K562 (cell line): ENCODE results near the gene ADCYAP1. TPM values are rescaled to one million over a fixed set of nuclear protein-coding genes. Genes with fewer than 3 reads are reported as not detected.
A peak's percentile ranks its signal among the peaks of the same experiment; 100 is the strongest.

ENCODE experiments used
- ATAC-seq: fragments of 200-7000 bp; cut with Tn5 transposase; 3 replicates; pipeline ENCODE4 v1.9.1; 2020; ENCODE audit warnings: moderate library complexity
- BruUV-seq: library from RNA; stranded (reverse); fragments of 400-500 nt; replicated peaks from 2 replicates; lab custom pipeline; 2021; lab: Mats Ljungman, UMichigan
- CTCF ChIA-PET: fragments of 300-600 bp; formaldehyde crosslinking; extraction: SDS; loops from one replicate; lab custom pipeline; 2021; ENCODE audit warnings: low intra/inter-chr PET ratio; lab: Yijun Ruan, JAX
- POLR2A ChIA-PET: fragments of 300-600, 350-650 bp; sonication (Branson Sonifier 250); formaldehyde crosslinking; extraction: SDS; loops from one replicate; lab custom pipeline; 2021; ENCODE audit warnings: antibody characterized with exemption, inconsistent platforms; lab: Yijun Ruan, JAX
- DNase-seq, 4 experiments: peaks; one replicate each; pipeline versions ENCODE4 v3.0.0 to v3.0.0-alpha.2; 2011 to 2018; ENCODE audit warnings: low spot score in 3 of 4, mixed read lengths in 3 of 4; ENCODE audit errors: extremely low read depth in 1 of 4
- FAIRE-seq: peaks from 2 replicates; lab custom pipeline; 2011; peaks lifted over from hg19 to GRCh38; lab: Jason Lieb, UNC
- H2AFZ ChIP-seq: 2 replicates; pipeline ENCODE4 v1.6.0; 2011; ENCODE audit warnings: low read depth, low read length, control low read depth, inconsistent platforms
- H3K27ac ChIP-seq: fragments of 200-600 bp; 3 replicates; pipeline ENCODE4 v1.8.0; 2011; ENCODE audit warnings: low read depth, mild to moderate bottlenecking, control low read depth, inconsistent platforms, low read length, moderate library complexity, mixed read lengths; ENCODE audit errors: extremely low read depth
- H3K27me3 ChIP-seq, 2 experiments: fragments of 300-600 bp in 1 of 2; 2 replicates in 1 of 2; 3 replicates in 1 of 2; pipeline versions ENCODE4 v1.6.0 to v1.8.0; 2011; ENCODE audit warnings: inconsistent platforms in 2 of 2, low read length in 2 of 2, mild to moderate bottlenecking in 1 of 2, mixed read lengths in 1 of 2, moderate library complexity in 1 of 2; ENCODE audit not compliant: control insufficient read depth in 2 of 2, insufficient read depth in 2 of 2
- H3K36me3 ChIP-seq: fragments of 300-600 bp; 3 replicates; pipeline ENCODE4 v1.8.0; 2011; ENCODE audit warnings: mild to moderate bottlenecking, low read length, inconsistent platforms; ENCODE audit not compliant: control insufficient read depth, insufficient read depth
- H3K4me1 ChIP-seq, 2 experiments: fragments of 200-600 bp in 1 of 2; replicated peaks in 1 of 2; 2 replicates in 1 of 2; 3 replicates in 1 of 2; pipeline versions ENCODE4 v1.5.1 to v1.8.0; 2011; ENCODE audit warnings: inconsistent platforms in 2 of 2, low read length in 2 of 2, mild to moderate bottlenecking in 1 of 2, mixed read lengths in 1 of 2, moderate library complexity in 1 of 2; ENCODE audit not compliant: control insufficient read depth in 2 of 2, insufficient read depth in 2 of 2
- H3K4me2 ChIP-seq: 2 replicates; pipeline ENCODE4 v1.6.1; 2011; ENCODE audit warnings: low read length, control low read depth, inconsistent platforms, mixed read lengths; ENCODE audit not compliant: insufficient read depth
- H3K4me3 ChIP-seq: fragments of 200-600 bp; sonication (generic), shearing (Covaris generic); 2 replicates; pipeline ENCODE4 v1.5.1; 2016; ENCODE audit warnings: control low read depth, inconsistent platforms
- H3K79me2 ChIP-seq: fragments of 200-600 bp; 3 replicates; pipeline ENCODE4 v1.8.0; 2011; ENCODE audit warnings: low read length, inconsistent platforms; ENCODE audit not compliant: control insufficient read depth, insufficient read depth
- H3K9ac ChIP-seq, 2 experiments: 2 replicates each; pipeline versions ENCODE4 v1.6.0 to v1.6.1; 2011; ENCODE audit warnings: low read depth in 2 of 2, low read length in 2 of 2, control low read depth in 1 of 2, inconsistent platforms in 1 of 2, mild to moderate bottlenecking in 1 of 2, mixed read lengths in 1 of 2; ENCODE audit not compliant: insufficient read depth in 1 of 2
- H3K9me1 ChIP-seq: one replicate; pipeline ENCODE4 v1.6.0; 2011; ENCODE audit warnings: inconsistent platforms, mild to moderate bottlenecking, low read length, moderate library complexity; ENCODE audit not compliant: control insufficient read depth, insufficient read depth
- H3K9me3 ChIP-seq: replicated peaks from 2 replicates; pipeline ENCODE4 v1.5.1; 2011; ENCODE audit warnings: low read depth, low read length, inconsistent platforms; ENCODE audit not compliant: control insufficient read depth, insufficient read depth
- H4K20me1 ChIP-seq: replicated peaks from 2 replicates; pipeline ENCODE4 v1.6.1; 2011; ENCODE audit warnings: low read length, inconsistent platforms, mixed read lengths; ENCODE audit not compliant: control insufficient read depth, insufficient read depth
- AFF4 ChIP-seq: sonication (generic); formaldehyde crosslinking; IDR thresholded peaks from 2 replicates; pipeline ENCODE4 v1.8.0; 2023; ENCODE audit warnings: mild to moderate bottlenecking, missing genetic modification reagents
- BMI1 ChIP-seq: fragments of 150-350 bp; IDR thresholded peaks from 2 replicates; pipeline ENCODE4 v1.6.1; 2014; ENCODE audit warnings: low read length
- BRF1 ChIP-seq: IDR thresholded peaks from 3 replicates; pipeline ENCODE4 v1.6.1; 2011; ENCODE audit warnings: borderline replicate concordance, mild to moderate bottlenecking; ENCODE audit not compliant: insufficient read length; ENCODE audit errors: extremely low read depth
- CBFA2T3 ChIP-seq: fragments of 450-650 bp; IDR thresholded peaks from 2 replicates; pipeline ENCODE4 v1.6.1; 2017
- CBX1 ChIP-seq: sonication (generic); IDR thresholded peaks from 2 replicates; pipeline ENCODE4 v1.6.1; 2016; ENCODE audit warnings: antibody characterized with exemption, low read depth, mild to moderate bottlenecking
- CEBPG ChIP-seq, 3 experiments: fragments of 200-800 bp in 1 of 3; sonication (Bioruptor generic) in 1 of 3; sonication (generic) in 1 of 3; formaldehyde crosslinking in 1 of 3; IDR thresholded peaks in 2 of 3; conservative IDR thresholded peaks in 1 of 3; 2 replicates each; pipeline versions ENCODE4 v1.6.1 to v1.8.0; 2016 to 2022; ENCODE audit warnings: missing compliant biosample characterization in 2 of 3, missing genetic modification characterization in 2 of 3, mild to moderate bottlenecking in 1 of 3, missing genetic modification reagents in 1 of 3
- EZH2 ChIP-seq: IDR thresholded peaks from 2 replicates; pipeline ENCODE4 v1.6.1; 2012; ENCODE audit warnings: low read depth, mild to moderate bottlenecking, inconsistent platforms, low read length, borderline replicate concordance
- HCFC1 ChIP-seq: IDR thresholded peaks from 2 replicates; pipeline ENCODE4 v1.6.1; 2012; ENCODE audit warnings: low read depth, low read length, improper control_type of control experiment
- HMBOX1 ChIP-seq: sonication (generic); IDR thresholded peaks from 2 replicates; pipeline ENCODE4 v1.6.1; 2016
- HMG20B ChIP-seq: fragments of 250-450 bp; sonication (Bioruptor Pico); IDR thresholded peaks from 2 replicates; pipeline ENCODE4 v1.5.0; 2021; ENCODE audit warnings: mild to moderate bottlenecking
- MAZ ChIP-seq, 2 experiments: fragments of 450-650 bp in 1 of 2; sonication (generic) in 1 of 2; formaldehyde crosslinking; IDR thresholded peaks in 1 of 2; conservative IDR thresholded peaks in 1 of 2; 2 replicates each; pipeline versions ENCODE4 v1.4.0 to v1.5.0; 2020; ENCODE audit warnings: mild to moderate bottlenecking in 1 of 2, missing genetic modification reagents in 1 of 2
- OTX1 ChIP-seq: fragments of 450-650 bp; formaldehyde crosslinking; IDR thresholded peaks from 2 replicates; pipeline ENCODE4 v1.4.0; 2022; ENCODE audit warnings: mild to moderate bottlenecking
- PHTF2 ChIP-seq: fragments of 250-450 bp; sonication (Bioruptor Pico); IDR thresholded peaks from 2 replicates; pipeline ENCODE4 v1.5.0; 2021; ENCODE audit warnings: mild to moderate bottlenecking
- RFX7 ChIP-seq: fragments of 250-450 bp; sonication (Bioruptor Pico); IDR thresholded peaks from 2 replicates; pipeline ENCODE4 v1.5.1; 2021; ENCODE audit warnings: mild to moderate bottlenecking
- SOX6 ChIP-seq: fragments of 450-650 bp; IDR thresholded peaks from 2 replicates; pipeline ENCODE4 v1.6.1; 2014; ENCODE audit warnings: mild to moderate bottlenecking
- ZNF133 ChIP-seq: fragments of 250-450 bp; sonication (Bioruptor Pico); IDR thresholded peaks from 2 replicates; pipeline ENCODE4 v1.4.0; 2020; ENCODE audit warnings: mild to moderate bottlenecking
- ZNF311 ChIP-seq: fragments of 250-450 bp; sonication (Bioruptor Pico); IDR thresholded peaks from 2 replicates; pipeline ENCODE4 v1.4.0; 2020; ENCODE audit warnings: mild to moderate bottlenecking, moderate library complexity
- ZNF316 ChIP-seq: fragments of 450-650 bp; IDR thresholded peaks from 2 replicates; pipeline ENCODE4 v1.6.1; 2016
- WGBS: fragments of 100-300 bp; shearing (Covaris generic); methylation state at CpG from one replicate; pipeline ENCODE4 v1.1.6; 2016; ENCODE audit warnings: low coverage, mixed read lengths; ENCODE audit not compliant: insufficient coverage; ENCODE audit errors: missing lambda C conversion rate; 5-methylcytosine and 5-hydroxymethylcytosine counted together
- in situ Hi-C: fragments of 300-500 bp; cut with MboI; formaldehyde crosslinking; loops from 4 replicates; pipeline ENCODE4 v1.15.0; 2018; ENCODE audit warnings: inconsistent platforms, mixed read lengths
- intact Hi-C: fragments of 100-400 bp; cut with micrococcal nuclease; formaldehyde crosslinking; loops from 2 replicates; pipeline ENCODE4 v1.14.2; 2022
- polyA plus RNA-seq, 8 experiments: library from polyadenylated mRNA; depleted of rRNA in 4 of 8; stranded (reverse) in 5 of 8; unstranded in 3 of 8; fragments of >200 nt; fragmentation: Nextera tagmentation in 2 of 8; fragmentation: Illumina TruSeq in 1 of 8; extraction: Ambion mirVana in 2 of 8; extraction: Trizol in 1 of 8; gene quantifications; 2 replicates each; pipeline versions ENCODE4 v1.2.1 to v1.2.3, GENCODE V29; 2011 to 2014; ENCODE audit warnings: inconsistent platforms in 1 of 8, missing spikeins in 1 of 8
- total RNA-seq, 7 experiments: library from RNA; depleted of rRNA in 6 of 7; stranded (reverse); fragments of >200 nt in 6 of 7; fragmentation: Illumina TruSeq in 2 of 7; extraction: Trizol in 2 of 7; gene quantifications; 2 replicates each; pipeline versions ENCODE4 v1.2.1 to v1.2.3, GENCODE V29; 2011 to 2021; ENCODE audit warnings: low replicate concordance in 1 of 7

ADCYAP1 gene
- total and polyA plus RNA-seq, 9 of the 15 experiments (the other 6 are each of a cell fraction or from before 2014, with no cell fraction given) = 0.03 TPM; not detected in 8

- Histone ChIP-seq H3K9me1 (no peaks in the 10 kb centered on the region), H3K27me3 (peaks cover 46 to 64% of the 10 kb centered on the region in 2 experiments; a peak in 4 of 5 replicates), H3K4me3 (no peak overlapping the region), H4K20me1 (no peaks in the 10 kb centered on the region), H2AFZ (no peak overlapping the region), H3K36me3 (no peaks in the 10 kb centered on the region), H3K9me3 (no peaks in the 10 kb centered on the region), H3K4me1 (peaks cover 0 to 44% of the 10 kb centered on the region in 2 experiments; a peak in 3 of 5 replicates), H3K4me2 (no peak overlapping the region), H3K9ac (no peak overlapping the region), H3K27ac (no peak overlapping the region), H3K79me2 (no peaks in the 10 kb centered on the region)
- BruUV-seq = no TSS peak
- ChIA-PET POLR2A (interaction anchor here (0.7 kb wide), 1 partner anchor 279 kb away, joined by 3 read pairs; no protein-coding TSS in a partner anchor), CTCF (no interaction called here)
- no peak for DNase-seq
- WGBS = 16% methylated on average over 55 of the region's 69 CpGs
- no peak for ATAC-seq
- intact Hi-C loops = no loop called here
- in situ Hi-C loops = no loop called here
- no peak for FAIRE-seq
- TF ChIP-seq ZNF311 (CRISPR knock-in tag) = 0 out of 2 replicates have a peak, but pooled peaks have one; percentile 23
- no peak for TF ChIP-seq HMG20B (CRISPR knock-in tag)
- TF ChIP-seq HCFC1 = no peak
- TF ChIP-seq BMI1 = no peak
- no peak for TF ChIP-seq AFF4 (CRISPR knock-in tag)
- TF ChIP-seq ZNF133 (CRISPR knock-in tag) = no peak
- TF ChIP-seq RFX7 = no peak
- no peak for TF ChIP-seq SOX6
- TF ChIP-seq BRF1 = no peak
- TF ChIP-seq PHTF2 = no peak
- TF ChIP-seq OTX1 = no peak
- no peak for TF ChIP-seq HMBOX1
- no peak for TF ChIP-seq CEBPG (CRISPR knock-in tag; IDR thresholded peaks at IDR 0.05)
- TF ChIP-seq CEBPG (tag; conservative IDR thresholded peaks at IDR 0.05 in 1 of 2, IDR thresholded peaks at IDR 0.05 in 1 of 2) = no peak
- no peak for TF ChIP-seq CBFA2T3
- no peak for TF ChIP-seq ZNF316
- 0 out of 4 replicates have a peak, but pooled peaks of 1 of the 2 experiments have one; percentile 15 for TF ChIP-seq MAZ (CRISPR knock-in tag; conservative IDR thresholded peaks at IDR 0.05 in 1 of 2, IDR thresholded peaks at IDR 0.05 in 1 of 2)
- 0 out of 2 replicates have a peak, but pooled peaks have one; percentile 89 for TF ChIP-seq EZH2
- TF ChIP-seq CBX1 = no peak
Measured at GRCh38 chr18:908758-909724, 4.4 kb downstream of the ADCYAP1 start.
